Measurements from ENCODE around the gene POU3F1.

The POU3F1 gene

GRCh38 chr1:37995751-37996345, 50.7 kb downstream of the POU3F1 start:
- H3K4me3 ChIP-seq (replicated peaks; ENCODE audit: insufficient read depth, low read length), result peak overlapping the region; percentile 31
- H3K27ac ChIP-seq (replicated peaks), result peak overlapping the region; percentile 58
- DNase-seq (ENCODE audit: low read depth in 1 of 2, low spot score in 1 of 2), result no peak
- no peaks in the 10 kb centered on the region for H3K27me3 ChIP-seq (ENCODE audit: insufficient read depth, poor library complexity, severe bottlenecking)
- TF ChIP-seq SPI1 (IDR thresholded peaks at IDR 0.05; ENCODE audit: borderline replicate concordance, low read depth) (no peak), CTCF (IDR thresholded peaks at IDR 0.05; ENCODE audit: insufficient read depth, low read length) (no peak), POLR2AphosphoS5 (IDR thresholded peaks at IDR 0.05; ENCODE audit: low read depth) (no peak)

- H3K4me3 ChIP-seq (replicated peaks; ENCODE audit: insufficient read depth, low read length), result no peak overlapping the region
- H3K27ac ChIP-seq (replicated peaks), result peak overlapping the region; percentile 58
- TF ChIP-seq REST (IDR thresholded peaks at IDR 0.05; ENCODE audit: insufficient replicate concordance, low read depth), result no peak
- TF ChIP-seq GABPA (IDR thresholded peaks at IDR 0.05; ENCODE audit: low read depth), result no peak
- peak; percentile 16; the same call in 1 of the 2 replicates for TF ChIP-seq POLR2AphosphoS5 (IDR thresholded peaks at IDR 0.05; ENCODE audit: low read depth)
- TF ChIP-seq SPI1 (IDR thresholded peaks at IDR 0.05; ENCODE audit: borderline replicate concordance, low read depth), result peak; percentile 74; the same call in 1 of the 2 replicates
- no peak for TF ChIP-seq CTCF (IDR thresholded peaks at IDR 0.05; ENCODE audit: insufficient read depth, low read length)
- peak in 1 of 2 experiments; percentile 49 for DNase-seq (ENCODE audit: low read depth in 1 of 2, low spot score in 1 of 2)
- no peaks in the 10 kb centered on the region for H3K27me3 ChIP-seq (ENCODE audit: insufficient read depth, poor library complexity, severe bottlenecking)
Observed at GRCh38 chr1:37994886-37995566, 51.6 kb downstream of the POU3F1 start.

Small RNA genes within 50 kb of the gene (microRNA-seq; reads per million reads assigned to microRNA genes)
- 1.2 reads per million for gene MIR3659
